Heart left ventricle (tissue), 16 donors: ENCODE data around the gene TSACC. TPM values are rescaled to one million over a fixed set of nuclear protein-coding genes. Genes with fewer than 3 reads are reported as not detected.

Experiments used
- ATAC-seq, 4 donors: fragments of 200-7000 bp; cut with Tn5 transposase; one replicate each; pipeline ENCODE4 v1.9.1; 2020 to 2022; ENCODE audit warnings: moderate library complexity in 4 of 4, mild to moderate bottlenecking in 3 of 4, moderate number of reproducible peaks in 1 of 4
- DNase-seq, 5 donors: peaks; one replicate each; pipeline ENCODE4 v3.0.0-alpha.2; 2020
- H3K27ac ChIP-seq, 12 donors: fragments of 200-600 bp; sonication (generic) in 4 of 12; one replicate each; pipeline versions ENCODE4 v1.5.0 to v1.8.0; 2016 to 2022; ENCODE audit warnings: mild to moderate bottlenecking in 2 of 12
- H3K27me3 ChIP-seq, 9 donors: fragments of 200-600 bp; sonication (generic) in 2 of 9; one replicate each; pipeline versions ENCODE4 v1.5.1 to v1.8.0; 2016 to 2022; ENCODE audit warnings: mild to moderate bottlenecking in 3 of 9
- H3K36me3 ChIP-seq, 9 donors: fragments of 200-600 bp; sonication (generic) in 2 of 9; one replicate each; pipeline versions ENCODE4 v1.5.0 to v1.8.0; 2018 to 2022; ENCODE audit warnings: mild to moderate bottlenecking in 2 of 9
- H3K4me1 ChIP-seq, 12 donors: fragments of 200-600 bp; sonication (generic) in 4 of 12; one replicate each; pipeline versions ENCODE4 v1.5.0 to v1.8.0; 2016 to 2022; ENCODE audit warnings: mild to moderate bottlenecking in 3 of 12
- H3K4me3 ChIP-seq, 12 donors: fragments of 200-600 bp; sonication (generic) in 4 of 12; one replicate each; pipeline versions ENCODE4 v1.5.0 to v1.8.0; 2017 to 2022; ENCODE audit warnings: mild to moderate bottlenecking in 9 of 12, moderate library complexity in 4 of 12
- H3K9me3 ChIP-seq, 12 donors: fragments of 200-600 bp; sonication (generic) in 4 of 12; one replicate each; pipeline versions ENCODE4 v1.5.0 to v1.8.0; 2016 to 2022; ENCODE audit warnings: mild to moderate bottlenecking in 1 of 12
- POLR2A ChIP-seq, 2 donors: fragments of 450-650 bp; IDR thresholded peaks; one replicate each; pipeline ENCODE4 v1.6.1; 2017; ENCODE audit warnings: antibody characterized with exemption in 2 of 2, mild to moderate bottlenecking in 2 of 2, moderate library complexity in 2 of 2
- WGBS, 4 donors: extraction: QIAGEN DNeasy Blood & Tissue Kit in 2 of 4; methylation state at CpG; one replicate each; pipeline versions ENCODE4 v1.1.5 to v1.1.7; 2013 to 2018; 5-methylcytosine and 5-hydroxymethylcytosine counted together
- intact Hi-C, 10 donors: fragments of 100-400 bp; cut with DNase I; formaldehyde crosslinking; loops; one replicate each; pipeline versions ENCODE4 v1.11.1 to v1.14.2; 2022
- polyA plus RNA-seq, 2 donors: library from polyadenylated mRNA; stranded (reverse); fragments of 200-250 nt; gene quantifications; one replicate each; pipeline ENCODE4 v1.2.3, GENCODE V29; 2013
- total RNA-seq, 9 donors: library from RNA; depleted of rRNA in 2 of 9; stranded (reverse); fragments of >200 nt in 2 of 9; fragmentation: NEBNext Ultra II Directional in 3 of 9; extraction: Animal tissue kit (Norgen Biotek cat#: 25700) in 3 of 9; gene quantifications; one replicate each; pipeline versions ENCODE4 v1.1.0 to v1.2.4, GENCODE V29; 2016 to 2023
- TF ChIP-seq, protein P1 (sequence below), 12 donors: fragments of 200-600 bp; sonication (generic) in 4 of 12; IDR thresholded peaks; one replicate each; pipeline versions ENCODE4 v1.5.0 to v1.8.0; 2018 to 2022; ENCODE audit warnings: antibody characterized with exemption in 12 of 12, mild to moderate bottlenecking in 5 of 12
- donor health status: ischemic (EF 13 %, LVEDD 7.1; RV severe dilation, severe dysfunction).
- donor health status: healthy with polysubstance abuse.
- donor health status: DM: no; HTN: yes; CAD: no.
- donor health status: DM: no; HTN: no; CAD: no.
- donor health status: ischemic (EF 25% LVEDD 6.9; RV normal size, moderate dysfunction).
- donor health status: ischemic (EF 25% LVEDD 5.7; RV mildly dilated, moderate dysfunction).
- donor health status: healthy.
- donor health status: DM: yes; HTN: yes; CAD: no.
- donor health status: ischemic (EF 35%, LVEDD 5.7; RV mildly dilated, moderate dysfunction).
- donor health status: nonischemic (EF 11% LVEDD 7.7; RV severe dilation, severe dysfunction).
- donor health status: DM: yes; HTN: yes; CAD: no.
- donor health status: PGD.
- donor health status: ischemic (EF 29% LVEDD 5.4; RV normal size, mild dysfunction).
- donor health status: nonischemic (EF 23%, LVEDD 6.1; RV moderate dilation, normal function).

Gene TSACC
- total and polyA plus RNA-seq, 11 donors = 0.36 to 0.81 TPM; not detected in 9

DNA sequence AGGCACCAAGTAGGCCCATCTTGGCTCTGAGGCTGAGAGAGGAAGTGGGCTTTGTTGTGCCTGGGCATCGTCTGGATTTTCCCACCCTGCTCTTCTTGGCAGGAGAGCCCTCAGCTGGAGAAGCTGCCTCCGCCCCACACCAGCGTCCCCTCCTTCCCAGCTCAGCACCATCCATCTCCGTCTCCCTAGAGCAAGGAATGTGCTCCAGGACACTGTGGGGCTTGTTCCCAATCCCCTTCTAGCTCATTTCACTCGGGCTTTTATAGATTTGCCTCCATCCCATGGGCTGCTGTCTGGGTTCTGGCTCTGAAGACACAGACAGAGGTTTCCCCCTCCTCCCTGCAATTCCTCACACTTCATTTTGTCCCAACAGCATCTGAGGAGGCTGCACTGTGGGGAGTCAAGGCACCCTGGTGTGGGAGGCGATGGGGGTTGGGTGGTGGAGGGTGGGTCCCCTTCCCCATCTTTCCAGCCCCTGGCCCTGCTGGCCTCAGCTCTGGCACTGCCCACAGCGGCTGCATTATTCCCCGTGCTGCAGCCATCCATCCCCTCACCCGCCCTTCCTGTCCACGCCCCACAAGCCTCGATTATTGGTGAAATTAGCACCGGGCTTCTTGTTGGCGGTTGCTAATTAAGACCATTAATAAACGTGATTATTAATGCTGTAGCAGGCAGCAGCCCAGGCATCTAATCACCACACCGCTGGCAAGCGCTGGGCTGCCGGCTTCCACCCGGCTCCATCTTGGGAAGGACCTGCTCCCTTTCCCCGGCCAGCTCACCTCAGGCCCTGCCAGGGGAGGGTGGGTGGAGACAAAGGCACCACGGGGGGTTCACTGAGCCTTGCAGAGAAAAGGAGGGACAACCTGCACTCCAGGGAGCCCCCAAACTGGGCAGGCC lies 52.4 kb downstream of the TSACC start:
- H3K4me1 ChIP-seq = peaks cover 0 to 11% (median 2%) of the 10 kb centered on the region in 12 donors
- TF ChIP-seq, protein P1, sequence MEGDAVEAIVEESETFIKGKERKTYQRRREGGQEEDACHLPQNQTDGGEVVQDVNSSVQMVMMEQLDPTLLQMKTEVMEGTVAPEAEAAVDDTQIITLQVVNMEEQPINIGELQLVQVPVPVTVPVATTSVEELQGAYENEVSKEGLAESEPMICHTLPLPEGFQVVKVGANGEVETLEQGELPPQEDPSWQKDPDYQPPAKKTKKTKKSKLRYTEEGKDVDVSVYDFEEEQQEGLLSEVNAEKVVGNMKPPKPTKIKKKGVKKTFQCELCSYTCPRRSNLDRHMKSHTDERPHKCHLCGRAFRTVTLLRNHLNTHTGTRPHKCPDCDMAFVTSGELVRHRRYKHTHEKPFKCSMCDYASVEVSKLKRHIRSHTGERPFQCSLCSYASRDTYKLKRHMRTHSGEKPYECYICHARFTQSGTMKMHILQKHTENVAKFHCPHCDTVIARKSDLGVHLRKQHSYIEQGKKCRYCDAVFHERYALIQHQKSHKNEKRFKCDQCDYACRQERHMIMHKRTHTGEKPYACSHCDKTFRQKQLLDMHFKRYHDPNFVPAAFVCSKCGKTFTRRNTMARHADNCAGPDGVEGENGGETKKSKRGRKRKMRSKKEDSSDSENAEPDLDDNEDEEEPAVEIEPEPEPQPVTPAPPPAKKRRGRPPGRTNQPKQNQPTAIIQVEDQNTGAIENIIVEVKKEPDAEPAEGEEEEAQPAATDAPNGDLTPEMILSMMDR (IDR thresholded peaks at IDR 0.05) = no peak
- TF ChIP-seq POLR2A (IDR thresholded peaks at IDR 0.05) = no peak
- H3K4me3 ChIP-seq = no peak overlapping the region
- intact Hi-C loops = no loop called here
- peaks cover 8 to 55% (median 29%) of the 10 kb centered on the region in 9 donors for H3K27me3 ChIP-seq
- WGBS, 4 donors = 67 to 74% (median 70%) methylated on average over 20 of the region's 20 CpGs
- DNase-seq = no peak
- H3K27ac ChIP-seq = no peak overlapping the region
- no peaks in the 10 kb centered on the region for H3K36me3 ChIP-seq
- no peaks in the 10 kb centered on the region for H3K9me3 ChIP-seq
- no peak for ATAC-seq

DNA sequence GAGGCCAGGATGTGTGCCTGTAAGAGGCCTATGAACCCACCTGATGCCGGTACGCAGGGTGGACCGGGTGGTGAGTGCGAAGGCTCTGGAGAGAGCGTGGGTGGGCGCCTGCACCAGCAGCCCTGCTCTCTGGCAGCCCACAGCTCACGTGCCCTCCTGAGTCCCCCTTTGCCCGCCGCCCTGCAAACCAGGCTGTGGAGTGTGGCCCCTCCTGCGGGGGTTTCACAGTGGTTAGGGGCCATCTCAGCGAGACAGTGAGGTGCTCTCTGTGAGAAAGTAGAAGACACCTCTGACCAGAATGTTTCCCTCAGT lies 53.0 kb downstream of the TSACC start:
- TF ChIP-seq, protein P1 (IDR thresholded peaks at IDR 0.05) = no peak
- TF ChIP-seq POLR2A (IDR thresholded peaks at IDR 0.05) = no peak
- Histone ChIP-seq H3K27ac (no peak overlapping the region), H3K4me3 (no peak overlapping the region), H3K36me3 (no peaks in the 10 kb centered on the region), H3K27me3 (peaks cover 8 to 54% (median 29%) of the 10 kb centered on the region in 9 donors), H3K9me3 (no peaks in the 10 kb centered on the region), H3K4me1 (peaks cover 0 to 11% (median 2%) of the 10 kb centered on the region in 12 donors)
- intact Hi-C loops = no loop called here
- DNase-seq (peak in 1 of 5 donors; percentile 14), ATAC-seq (no peak)
- 81 to 99% (median 84%) methylated on average over 10 to 11 of the region's 11 CpGs for WGBS, 4 donors

DNA sequence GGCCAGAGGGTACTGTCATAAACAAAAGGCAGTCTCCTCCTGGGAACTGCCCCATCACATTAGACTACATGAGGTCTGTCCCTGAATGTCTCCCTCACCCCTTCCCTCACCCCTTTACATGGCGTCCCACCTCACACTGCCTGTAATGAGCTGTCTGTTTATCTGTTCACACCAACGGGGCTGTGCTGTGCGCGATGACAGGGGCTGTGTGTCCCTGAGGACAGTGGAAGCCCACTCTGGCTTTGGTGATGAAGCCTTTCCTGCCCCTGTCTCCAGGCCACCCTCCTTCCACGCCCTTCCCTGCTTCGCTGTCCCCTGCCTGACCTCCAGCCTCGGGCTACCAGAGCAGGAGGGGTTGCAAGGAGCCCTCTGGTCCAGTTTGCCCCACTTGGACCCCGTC lies 53.4 kb downstream of the TSACC start:
- intact Hi-C loops = no loop called here
- no peaks in the 10 kb centered on the region for H3K36me3 ChIP-seq
- H3K9me3 ChIP-seq = no peaks in the 10 kb centered on the region
- 69 to 82% (median 73%) methylated on average over 8 of the region's 8 CpGs for WGBS, 4 donors
- H3K4me3 ChIP-seq = no peak overlapping the region
- TF ChIP-seq, protein P1 (IDR thresholded peaks at IDR 0.05) = no peak
- no peak for TF ChIP-seq POLR2A (IDR thresholded peaks at IDR 0.05)
- H3K27me3 ChIP-seq = peaks cover 8 to 53% (median 29%) of the 10 kb centered on the region in 9 donors
- DNase-seq = no peak
- peaks cover 0 to 11% (median 2%) of the 10 kb centered on the region in 12 donors for H3K4me1 ChIP-seq
- no peak overlapping the region for H3K27ac ChIP-seq
- ATAC-seq = no peak

DNA sequence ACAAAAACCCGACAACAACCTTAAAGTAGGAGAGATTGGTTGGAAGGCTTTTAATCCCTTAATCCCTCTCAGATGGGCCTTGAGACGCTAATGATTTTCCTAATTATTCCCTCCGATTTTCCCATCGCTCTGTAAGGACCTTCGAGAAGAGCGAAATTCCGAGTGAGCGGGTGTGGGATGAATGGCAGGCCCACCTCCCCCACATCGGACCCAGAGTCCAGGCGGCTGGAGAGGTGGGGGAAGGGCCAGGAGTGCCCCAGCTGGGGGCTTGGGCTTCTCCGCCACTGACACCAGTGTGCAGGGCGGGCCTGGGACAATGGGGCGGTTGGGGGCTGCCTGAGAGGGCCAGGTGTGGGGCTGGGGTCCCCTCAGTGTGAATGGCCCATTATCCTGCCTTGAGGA lies 54.1 kb downstream of the TSACC start:
- ATAC-seq (no peak), DNase-seq (no peak)
- Histone ChIP-seq H3K9me3 (no peaks in the 10 kb centered on the region), H3K27ac (no peak overlapping the region), H3K4me3 (no peak overlapping the region), H3K36me3 (no peaks in the 10 kb centered on the region), H3K4me1 (peaks cover 0 to 11% (median 2%) of the 10 kb centered on the region in 12 donors), H3K27me3 (peaks cover 8 to 46% (median 29%) of the 10 kb centered on the region in 9 donors)
- intact Hi-C loops = no loop called here
- 77 to 94% (median 86%) methylated on average over 13 of the region's 13 CpGs for WGBS, 4 donors
- TF ChIP-seq, protein P1 (IDR thresholded peaks at IDR 0.05) = no peak
- TF ChIP-seq POLR2A (IDR thresholded peaks at IDR 0.05) = no peak
